Colon (tissue), 2 donors: ENCODE measurements around the gene PSTPIP1.

Experiments
- FAIRE-seq: peaks from 2 replicates; lab custom pipeline; 2012; peaks lifted over from hg19 to GRCh38; lab: Jason Lieb, UNC
- donor health status: control.
- donor health status: control.

PSTPIP1 gene

GRCh38 chr15:77071305-77072223 is 76.6 kb downstream of the PSTPIP1 start:
- no peak for FAIRE-seq

- no peak for FAIRE-seq
Measured at GRCh38 chr15:77074350-77074749, 79.4 kb downstream of the PSTPIP1 start.

GRCh38 chr15:77075528-77075927 is 80.6 kb downstream of the PSTPIP1 start:
- no peak for FAIRE-seq

GRCh38 chr15:77076323-77076915 is 81.5 kb downstream of the PSTPIP1 start:
- no peak for FAIRE-seq

- FAIRE-seq = no peak
Measured at GRCh38 chr15:77081971-77082370, 87.0 kb downstream of the PSTPIP1 start.

GRCh38 chr15:77083381-77084160 is 88.6 kb downstream of the PSTPIP1 start:
- FAIRE-seq = no peak

DNA sequence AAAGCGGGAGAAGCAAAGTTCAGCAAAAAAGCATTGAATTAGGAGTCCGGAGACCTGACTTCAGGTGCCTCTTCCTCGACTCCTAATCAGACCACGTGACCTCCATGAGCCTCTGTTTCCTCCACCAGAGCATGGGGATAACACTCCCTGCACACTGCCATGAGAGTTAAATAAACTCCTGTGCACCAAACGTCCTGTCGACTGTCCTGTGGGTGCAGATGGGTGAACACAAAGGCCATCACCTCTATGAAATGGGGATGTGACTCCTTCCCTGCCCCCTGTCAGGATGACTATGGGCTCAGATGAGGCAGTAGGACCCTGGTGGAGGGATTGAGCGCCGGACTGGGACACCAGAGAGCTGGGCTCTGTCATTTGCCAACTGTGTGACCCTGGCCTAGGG is 89.5 kb downstream of the PSTPIP1 start:
- FAIRE-seq = no peak

- no peak for FAIRE-seq
Measured at GRCh38 chr15:77085297-77085696, 90.4 kb downstream of the PSTPIP1 start.
